ENCODE data around the gene DSTYK. TPM values are rescaled to one million over a fixed set of nuclear protein-coding genes. Genes with fewer than 3 reads are reported as not detected.

DSTYK gene
- total RNA-seq, 4 donors from 2014 or later: 15.1 to 18.7 (median 16.2) TPM

- H3K4me1 ChIP-seq: peaks cover 0 to 49% (median 15%) of the 10 kb centered on the region in 3 donors
- H3K36me3 ChIP-seq: peaks cover 0 to 4% of the 10 kb centered on the region in 2 donors
- H3K9me3 ChIP-seq: no peaks in the 10 kb centered on the region
- ATAC-seq: no peak
- no peak overlapping the region for H3K27ac ChIP-seq
- TF ChIP-seq CTCF (IDR thresholded peaks at IDR 0.05) (no peak), POLR2AphosphoS5 (IDR thresholded peaks at IDR 0.05) (no peak), POLR2A (IDR thresholded peaks at IDR 0.05) (no peak), EP300 (IDR thresholded peaks at IDR 0.05) (no peak)
- WGBS, 2 donors (ENCODE audit: low coverage in 1 of 2): 93 to 95% methylated on average over 3 of the region's 7 CpGs
- no peaks in the 10 kb centered on the region for H3K27me3 ChIP-seq
- no peak overlapping the region for H3K4me3 ChIP-seq
Measured at GRCh38 chr1:205258261-205258691, 46.8 kb upstream of the DSTYK start.

DNA sequence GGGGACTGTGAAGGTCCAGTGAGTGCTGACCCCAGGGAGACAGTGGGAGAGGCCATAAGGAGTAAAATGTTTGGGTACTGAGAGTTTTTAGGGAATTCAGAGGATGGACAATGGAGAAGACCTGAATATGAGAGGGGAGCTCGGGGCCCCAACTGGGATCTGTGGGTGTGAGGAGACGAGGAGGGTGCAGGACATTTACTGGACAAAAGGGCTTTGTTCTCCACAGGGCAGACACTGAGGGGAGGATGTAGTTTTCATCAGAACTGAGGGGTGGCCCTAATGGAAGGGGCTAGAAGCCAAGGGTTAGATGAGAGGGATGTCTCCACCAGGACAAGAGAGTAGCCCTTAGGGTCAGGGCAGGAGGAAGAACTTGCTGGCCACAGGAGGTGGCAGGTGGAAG is 46.2 kb upstream of the DSTYK start:
- no peak overlapping the region for H3K27ac ChIP-seq
- TF ChIP-seq EP300 (IDR thresholded peaks at IDR 0.05) (no peak), CTCF (IDR thresholded peaks at IDR 0.05) (no peak), POLR2A (IDR thresholded peaks at IDR 0.05) (no peak), POLR2AphosphoS5 (IDR thresholded peaks at IDR 0.05) (no peak)
- peaks cover 0 to 4% of the 10 kb centered on the region in 2 donors for H3K36me3 ChIP-seq
- WGBS, 2 donors (ENCODE audit: low coverage in 1 of 2): 80 to 89% methylated on average over 2 of the region's 2 CpGs
- ATAC-seq: no peak
- H3K4me3 ChIP-seq: no peak overlapping the region
- no peaks in the 10 kb centered on the region for H3K27me3 ChIP-seq
- peaks cover 0 to 47% (median 15%) of the 10 kb centered on the region in 3 donors for H3K4me1 ChIP-seq
- no peaks in the 10 kb centered on the region for H3K9me3 ChIP-seq

- TF ChIP-seq EP300 (IDR thresholded peaks at IDR 0.05) (no peak), POLR2AphosphoS5 (IDR thresholded peaks at IDR 0.05) (no peak)
- no peak overlapping the region for H3K27ac ChIP-seq
- peaks cover 0 to 4% of the 10 kb centered on the region in 2 donors for H3K36me3 ChIP-seq
- WGBS, 2 donors (ENCODE audit: low coverage in 1 of 2): no CpG with 5 or more reads among the region's 19 CpGs
- H3K9me3 ChIP-seq: no peaks in the 10 kb centered on the region
- no peak overlapping the region for H3K4me3 ChIP-seq
- peaks cover 0 to 47% (median 12%) of the 10 kb centered on the region in 3 donors for H3K4me1 ChIP-seq
- no peak for ATAC-seq
- no peaks in the 10 kb centered on the region for H3K27me3 ChIP-seq
Measured at GRCh38 chr1:205256951-205257625, 45.6 kb upstream of the DSTYK start.

- Histone ChIP-seq H3K27ac (peak overlapping the region in 1 of 4 donors; percentile 40), H3K27me3 (no peaks in the 10 kb centered on the region), H3K4me1 (peaks cover 0 to 53% (median 10%) of the 10 kb centered on the region in 3 donors), H3K9me3 (no peaks in the 10 kb centered on the region), H3K36me3 (peaks cover 0 to 4% of the 10 kb centered on the region in 2 donors), H3K4me3 (no peak overlapping the region)
- TF ChIP-seq POLR2AphosphoS5 (IDR thresholded peaks at IDR 0.05): no peak
- peak in 3 of 4 experiments; percentile 98 to 99 (median 99) for TF ChIP-seq CTCF (IDR thresholded peaks at IDR 0.05)
- ATAC-seq: peak; percentile 88
- 0 to 50% methylated on average over 1 to 2 of the region's 8 CpGs for WGBS, 2 donors (ENCODE audit: low coverage in 1 of 2)
Measured at GRCh38 chr1:205255941-205256780, 44.7 kb upstream of the DSTYK start.

DNA sequence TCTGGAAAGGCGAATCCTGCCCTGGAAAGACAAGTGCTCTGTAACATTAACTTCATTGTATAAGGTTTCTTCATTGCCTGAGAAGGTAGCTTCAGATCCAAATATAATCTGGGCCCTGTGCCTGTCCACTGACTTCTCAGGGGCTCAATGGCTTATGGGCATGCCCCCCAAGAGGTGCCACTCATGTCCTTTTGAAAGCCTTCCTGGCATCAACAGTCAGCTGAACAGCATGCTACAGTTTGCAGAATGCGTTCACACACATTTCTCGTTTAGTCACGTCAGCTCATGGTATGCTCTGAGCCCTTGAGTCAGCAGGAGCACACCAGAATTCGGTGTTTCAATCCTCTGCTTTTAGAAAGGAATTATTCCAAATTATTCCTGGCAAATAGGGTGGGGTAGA is 40.1 kb upstream of the DSTYK start:
- ATAC-seq: no peak
- H3K4me3 ChIP-seq: no peak overlapping the region
- 47 to 66% methylated on average over 3 to 5 of the region's 5 CpGs for WGBS, 2 donors (ENCODE audit: low coverage in 1 of 2)
- H3K36me3 ChIP-seq: no peaks in the 10 kb centered on the region
- TF ChIP-seq POLR2AphosphoS5 (IDR thresholded peaks at IDR 0.05) (peak; percentile 72), EP300 (IDR thresholded peaks at IDR 0.05) (no peak)
- no peaks in the 10 kb centered on the region for H3K9me3 ChIP-seq
- H3K27me3 ChIP-seq: no peaks in the 10 kb centered on the region
- peak overlapping the region in 3 of 4 donors; percentile 35 to 51 (median 42) for H3K27ac ChIP-seq
- peaks cover 3 to 72% (median 37%) of the 10 kb centered on the region in 3 donors for H3K4me1 ChIP-seq
